AG04449 (cell line): ENCODE results near the gene CCNI.

ENCODE experiments used
- CTCF ChIA-PET: fragments of 350-600 bp; formaldehyde crosslinking; extraction: SDS; loops from one replicate; lab custom pipeline; 2021; ENCODE audit warnings: antibody characterized with exemption; lab: Yijun Ruan, JAX
- POLR2A ChIA-PET: fragments of 400-600, 350-600 bp; formaldehyde crosslinking; extraction: SDS; loops from one replicate; lab custom pipeline; 2020; ENCODE audit warnings: antibody characterized with exemption, inconsistent platforms; lab: Yijun Ruan, JAX
- DNase-seq: peaks from one replicate; pipeline ENCODE4 v3.0.0-alpha.2; 2010; ENCODE audit warnings: low read depth, low spot score
- H3K4me3 ChIP-seq: 2 replicates; pipeline ENCODE4 v1.5.1; 2011; ENCODE audit warnings: low read depth, mild to moderate bottlenecking, control low read depth, low read length
- TF ChIP-seq, protein P1 (sequence below): IDR thresholded peaks from one replicate; pipeline ENCODE4 v1.5.1; 2011; ENCODE audit warnings: mild to moderate bottlenecking, moderate library complexity, low read length, control low read depth, inconsistent platforms; ENCODE audit not compliant: insufficient read depth; ENCODE audit errors: missing control alignments

CCNI gene

GRCh38 chr4:77076889-77077635 lies 1.3 kb upstream of the CCNI start:
- ChIA-PET CTCF (interaction anchor here (0.6 to 19.9 kb wide), 3 partner anchors 18 to 125 kb away, joined by 4 to 222 read pairs (median 9); no protein-coding TSS in a partner anchor), POLR2A (no interaction called here)
- peak overlapping the region; percentile 92 for H3K4me3 ChIP-seq
- TF ChIP-seq, protein P1, sequence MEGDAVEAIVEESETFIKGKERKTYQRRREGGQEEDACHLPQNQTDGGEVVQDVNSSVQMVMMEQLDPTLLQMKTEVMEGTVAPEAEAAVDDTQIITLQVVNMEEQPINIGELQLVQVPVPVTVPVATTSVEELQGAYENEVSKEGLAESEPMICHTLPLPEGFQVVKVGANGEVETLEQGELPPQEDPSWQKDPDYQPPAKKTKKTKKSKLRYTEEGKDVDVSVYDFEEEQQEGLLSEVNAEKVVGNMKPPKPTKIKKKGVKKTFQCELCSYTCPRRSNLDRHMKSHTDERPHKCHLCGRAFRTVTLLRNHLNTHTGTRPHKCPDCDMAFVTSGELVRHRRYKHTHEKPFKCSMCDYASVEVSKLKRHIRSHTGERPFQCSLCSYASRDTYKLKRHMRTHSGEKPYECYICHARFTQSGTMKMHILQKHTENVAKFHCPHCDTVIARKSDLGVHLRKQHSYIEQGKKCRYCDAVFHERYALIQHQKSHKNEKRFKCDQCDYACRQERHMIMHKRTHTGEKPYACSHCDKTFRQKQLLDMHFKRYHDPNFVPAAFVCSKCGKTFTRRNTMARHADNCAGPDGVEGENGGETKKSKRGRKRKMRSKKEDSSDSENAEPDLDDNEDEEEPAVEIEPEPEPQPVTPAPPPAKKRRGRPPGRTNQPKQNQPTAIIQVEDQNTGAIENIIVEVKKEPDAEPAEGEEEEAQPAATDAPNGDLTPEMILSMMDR: no peak
- no peak for DNase-seq

- ChIA-PET POLR2A (interaction anchor here (0.5 to 1.0 kb wide), 4 partner anchors 19 to 154 kb away, joined by 3 to 4 read pairs (median 3); partner anchors contain the start of gene CCNG2), CTCF (interaction anchor here (1.0 to 19.9 kb wide), 3 partner anchors 8 to 127 kb away, joined by 3 to 222 read pairs (median 3); no protein-coding TSS in a partner anchor)
- TF ChIP-seq, protein P1: no peak
- no peak for DNase-seq
- H3K4me3 ChIP-seq: peak overlapping the region; percentile 92
Observed at GRCh38 chr4:77074981-77075855, 571 bp downstream of the CCNI start.

GRCh38 chr4:77074381-77074831 lies 1.4 kb downstream of the CCNI start:
- H3K4me3 ChIP-seq: peak overlapping the region; percentile 92
- TF ChIP-seq, protein P1: no peak
- ChIA-PET POLR2A (interaction anchor here (0.8 kb wide), 1 partner anchor 18 kb away, joined by 3 read pairs; no protein-coding TSS in a partner anchor), CTCF (interaction anchor here (1.0 to 19.9 kb wide), 4 partner anchors 9 to 284 kb away, joined by 3 to 222 read pairs (median 7); no protein-coding TSS in a partner anchor)
- DNase-seq: no peak

DNA sequence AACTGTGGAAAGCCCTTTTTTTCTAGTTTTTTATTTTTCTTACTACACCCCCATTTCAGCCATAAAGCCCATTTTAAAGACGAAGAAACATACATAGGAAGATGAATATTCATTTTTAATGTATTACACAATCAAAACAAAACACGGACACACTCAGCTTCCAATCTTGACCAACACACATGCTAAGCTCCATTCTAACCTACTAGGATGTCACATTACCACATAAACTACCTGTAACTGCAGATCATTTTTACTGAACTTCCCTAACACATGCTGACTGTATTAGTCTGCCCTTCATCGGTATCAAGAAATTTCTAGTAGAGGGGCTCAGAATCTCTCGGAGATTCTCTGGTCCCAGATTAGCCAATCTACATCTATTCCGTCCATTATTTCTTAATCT lies 1.8 kb downstream of the CCNI start:
- CTCF ChIA-PET: interaction anchor here (1.0 to 19.9 kb wide), 5 partner anchors 19 to 284 kb away, joined by 3 to 222 read pairs (median 7); no protein-coding TSS in a partner anchor
- TF ChIP-seq, protein P1: no peak
- no peak for DNase-seq
- H3K4me3 ChIP-seq: peak overlapping the region; percentile 92
- POLR2A ChIA-PET: no interaction called here

GRCh38 chr4:77073106-77073809 lies 2.5 kb downstream of the CCNI start:
- H3K4me3 ChIP-seq: peak overlapping the region; percentile 92
- CTCF ChIA-PET: interaction anchor here (0.8 to 19.9 kb wide), 6 partner anchors 20 to 285 kb away, joined by 3 to 222 read pairs (median 6); no protein-coding TSS in a partner anchor
- POLR2A ChIA-PET: interaction anchor here (0.8 to 1.0 kb wide), 2 partner anchors 85 to 130 kb away, joined by 3 to 4 read pairs; no protein-coding TSS in a partner anchor
- DNase-seq: no peak
- TF ChIP-seq, protein P1: no peak
